Measurements from ENCODE around the gene RBM28.
A peak's percentile ranks its signal among the peaks of the same experiment; 100 is the strongest.

The RBM28 gene

GRCh38 chr7:128343554-128344430, at the start of gene RBM28:
RBM28 (minus strand) TSS chr7:128343908; CDS start chr7:128343793, 115 bp downstream.
- DNase-seq: peak; percentile 80

- DNase-seq: no peak
These were observed 49.0 kb upstream of the RBM28 start for GRCh38 chr7:128392446-128393327.

DNA sequence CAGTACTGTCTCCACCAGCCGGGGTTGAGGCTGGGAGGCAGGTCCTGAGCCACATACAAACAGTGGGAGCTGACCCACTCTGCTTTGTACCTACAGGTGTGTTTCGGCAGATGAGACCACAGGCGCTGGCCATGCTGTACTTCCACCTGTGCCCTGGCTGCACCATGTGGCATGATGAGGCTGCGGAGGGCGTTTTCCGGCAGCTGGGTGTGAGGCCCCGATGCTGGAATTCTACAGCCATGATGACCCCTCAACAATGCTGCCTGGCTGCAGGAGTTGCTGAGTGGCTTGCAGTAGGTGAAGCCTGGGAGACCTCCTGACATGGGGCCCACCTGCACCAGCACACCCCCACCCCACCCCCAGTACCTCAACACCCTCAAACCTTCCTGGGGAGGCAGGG, 48.1 kb upstream of the RBM28 start:
- DNase-seq: no peak

DNA sequence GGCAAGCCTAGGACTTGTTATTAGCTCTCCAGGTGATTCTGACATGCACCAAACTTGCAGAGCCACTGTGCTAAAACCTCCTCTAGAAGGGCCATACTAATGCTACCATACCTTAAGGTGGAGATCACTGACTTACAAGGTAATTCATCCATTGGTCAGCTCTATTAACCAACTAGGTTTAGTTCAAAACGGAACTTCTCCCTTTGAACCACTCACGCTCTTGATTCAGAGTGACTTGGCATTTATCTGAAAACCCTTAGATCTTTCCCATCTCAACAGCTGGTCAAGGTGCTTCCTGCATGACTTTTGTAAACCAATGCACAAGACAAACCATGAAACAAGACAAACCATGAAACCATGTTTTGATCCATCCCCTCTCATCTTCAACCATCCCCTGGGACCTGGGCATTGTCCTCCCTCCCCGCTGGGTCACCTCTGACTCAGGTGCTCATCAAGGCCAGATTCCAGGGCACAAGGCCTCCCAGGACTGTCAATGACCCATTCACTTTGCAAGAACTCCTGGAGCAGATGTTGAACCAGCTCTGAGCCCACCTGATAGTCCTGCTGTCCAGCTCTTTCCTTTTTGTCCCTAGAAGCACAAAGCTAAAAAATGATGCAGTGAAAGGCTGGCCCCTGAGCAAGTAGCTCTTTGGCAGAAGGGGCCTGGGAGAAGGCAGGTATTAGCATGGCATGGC, 47.3 kb upstream of the RBM28 start:
- DNase-seq: no peak

DNA sequence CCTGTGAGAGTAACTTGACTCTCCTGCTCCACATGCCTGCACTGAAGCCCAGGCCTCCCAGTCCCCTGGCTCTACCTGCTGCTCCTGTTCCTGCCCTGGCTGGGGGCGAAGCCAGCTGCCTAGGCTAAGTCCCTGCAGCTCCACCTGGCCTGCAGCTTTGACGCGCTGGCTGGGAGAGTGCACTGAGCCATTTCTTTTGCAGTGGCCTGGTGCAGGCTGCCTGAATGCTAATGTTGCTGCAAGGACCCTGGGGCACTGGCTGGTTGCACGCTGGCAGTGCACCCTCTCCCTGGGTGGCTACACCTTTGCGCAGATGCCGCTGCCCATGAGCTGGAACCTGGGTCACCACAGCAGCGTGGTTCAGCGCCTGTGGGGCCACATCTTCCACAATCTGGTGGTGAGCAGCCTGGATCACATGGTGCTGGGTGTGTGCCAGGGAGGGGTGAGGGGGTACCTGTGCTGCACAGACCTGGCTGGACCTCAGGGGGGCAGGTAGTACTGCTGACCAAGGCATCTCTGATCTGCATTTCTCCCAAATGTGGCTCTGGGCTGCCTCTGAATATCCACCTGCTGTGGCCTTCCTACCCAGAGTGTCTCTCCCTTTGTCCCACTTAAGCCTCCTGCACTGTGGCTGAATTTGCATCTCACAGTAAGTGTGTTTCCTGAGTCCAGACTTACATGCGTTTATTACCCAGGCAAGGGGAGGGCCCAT, 46.1 kb upstream of the RBM28 start:
- no peak for DNase-seq

DNA sequence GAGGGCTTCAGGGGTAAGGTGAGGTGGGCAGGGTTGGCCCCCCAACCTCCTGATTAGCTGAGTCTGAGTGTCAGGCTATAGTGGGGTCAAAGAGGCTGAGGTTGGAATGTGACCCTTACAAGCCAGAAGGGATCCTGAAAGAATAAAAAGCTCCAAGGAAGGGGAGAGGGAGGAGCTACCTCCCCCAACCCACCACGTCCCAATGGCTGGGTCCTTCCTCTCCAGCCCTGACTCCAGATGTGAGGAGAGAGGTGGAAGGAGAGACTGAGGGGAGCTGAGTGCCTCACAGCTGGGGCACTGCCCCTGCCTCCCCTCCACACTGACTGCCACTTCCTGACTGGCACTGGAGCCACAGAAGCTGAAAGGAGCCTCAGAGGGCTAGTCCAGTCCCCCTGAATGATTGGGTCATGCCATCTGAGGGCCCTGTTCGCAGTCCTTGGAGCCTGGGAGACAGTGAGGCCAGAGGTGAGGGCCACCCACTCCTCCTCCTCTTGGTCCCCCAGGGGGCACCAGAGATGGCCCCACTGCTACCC, 45.4 kb upstream of the RBM28 start:
- DNase-seq: no peak

- no peak for DNase-seq
These were observed 44.4 kb upstream of the RBM28 start for GRCh38 chr7:128388145-128388485.

GRCh38 chr7:128387216-128388144, 43.8 kb upstream of the RBM28 start:
- DNase-seq: peak; percentile 66

- DNase-seq: no peak
These were observed 42.5 kb upstream of the RBM28 start for GRCh38 chr7:128385988-128386925.

DNA sequence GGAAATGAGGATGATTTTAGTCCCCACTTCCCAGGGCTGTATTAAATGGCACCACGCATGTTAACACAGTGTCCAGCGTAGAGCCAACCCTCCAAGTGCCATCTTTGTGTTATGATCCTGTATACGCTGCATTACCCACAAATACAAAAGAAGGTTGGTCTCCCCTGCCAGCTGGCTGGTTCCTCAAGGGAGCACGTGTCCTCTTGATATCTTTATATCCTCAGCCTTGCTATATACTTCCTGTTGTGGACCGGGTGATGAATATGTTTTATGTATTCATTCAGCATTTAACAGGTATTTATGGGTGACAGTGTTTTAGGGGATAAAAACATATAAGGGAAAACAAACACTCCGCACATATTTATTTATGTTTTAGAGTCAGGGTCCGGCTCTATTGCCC, 41.0 kb upstream of the RBM28 start:
- DNase-seq: no peak

DNA sequence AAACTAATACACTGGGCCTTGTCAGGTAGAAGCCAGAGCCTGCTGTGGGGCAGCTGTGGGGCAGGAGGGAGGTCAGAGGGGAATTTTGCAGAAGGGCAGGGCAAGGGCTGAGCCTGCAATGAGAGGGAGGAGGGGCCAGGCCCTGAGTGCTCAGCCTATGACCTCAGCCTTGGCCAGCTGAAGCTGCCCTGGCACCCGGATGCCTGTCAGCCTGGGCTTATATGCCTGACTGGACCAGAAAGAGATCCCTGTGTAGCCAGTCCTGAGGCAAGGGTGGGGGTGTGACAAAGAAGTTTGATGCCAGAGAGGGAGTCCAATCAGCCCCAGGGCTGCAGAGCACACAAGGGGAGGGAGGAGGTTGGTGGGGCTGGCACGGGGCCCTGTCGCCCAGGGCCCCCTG, 40.1 kb upstream of the RBM28 start:
- no peak for DNase-seq

DNA sequence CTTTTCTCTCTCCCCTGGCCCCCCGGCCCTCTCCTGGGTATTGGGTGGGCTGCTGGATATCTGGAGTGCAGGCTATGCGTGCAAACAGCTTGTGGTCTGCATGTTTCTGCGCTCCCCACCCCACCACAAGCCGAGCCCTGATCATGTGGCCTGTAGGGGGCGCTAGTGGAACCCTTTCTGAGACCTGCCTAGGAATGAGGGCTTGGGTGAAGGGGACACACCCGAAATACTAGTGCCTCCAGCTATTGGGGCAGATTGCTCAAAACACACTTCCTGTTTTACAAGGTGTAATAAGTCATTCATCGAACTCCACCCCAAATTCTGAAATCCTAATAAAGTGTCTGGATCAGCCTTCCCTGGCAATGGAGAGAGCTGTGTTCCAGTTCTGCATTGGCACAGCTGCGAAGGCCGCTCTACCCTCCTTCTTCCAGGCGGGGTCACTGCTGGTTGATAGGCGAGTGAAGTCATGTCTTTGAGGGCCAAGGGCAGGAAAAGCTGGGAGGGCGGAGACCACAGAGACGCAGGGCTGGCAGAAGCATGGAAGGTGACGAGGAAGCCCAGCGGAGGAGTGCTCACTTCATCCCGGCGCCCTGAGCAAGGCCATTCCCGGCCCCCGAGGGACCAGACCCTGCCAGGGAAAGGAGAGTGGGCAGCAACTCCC, 37.6 kb upstream of the RBM28 start:
- no peak for DNase-seq

DNA sequence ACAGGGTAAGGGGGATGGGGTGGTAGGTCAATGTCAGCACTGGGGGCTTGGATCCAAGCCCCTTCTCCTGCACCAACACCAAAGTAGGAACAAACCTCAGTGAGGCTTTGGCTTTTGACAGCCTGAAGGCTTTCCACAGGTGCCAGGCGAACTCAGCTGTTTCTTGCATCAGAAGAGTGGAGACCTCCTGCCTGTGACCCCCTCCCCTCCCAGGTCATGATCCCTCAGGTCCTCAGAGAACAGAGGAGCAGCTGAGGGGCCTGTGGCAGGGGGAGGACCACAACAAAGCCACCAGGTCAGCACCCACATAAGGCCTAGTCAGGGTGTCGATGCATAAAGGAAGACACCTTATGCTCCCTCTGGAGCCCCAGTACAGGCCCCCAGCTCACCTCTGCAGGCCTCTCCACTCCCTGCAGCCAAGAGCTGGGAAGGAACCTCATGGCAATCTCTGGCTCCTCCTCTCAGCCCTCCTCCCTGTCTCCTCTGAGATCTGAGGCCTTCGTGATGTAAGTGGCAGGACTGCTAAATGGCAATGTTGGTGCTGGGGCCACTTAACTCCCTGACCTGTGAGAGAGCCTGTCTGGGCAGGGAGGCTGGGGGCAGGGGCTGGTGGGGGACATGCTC, 36.9 kb upstream of the RBM28 start:
- no peak for DNase-seq

GRCh38 chr7:128379900-128380479, 36.3 kb upstream of the RBM28 start:
- no peak for DNase-seq

- DNase-seq: no peak
These were observed 34.9 kb upstream of the RBM28 start for GRCh38 chr7:128378637-128379036.

- DNase-seq: no peak
These were observed 32.4 kb upstream of the RBM28 start for GRCh38 chr7:128376077-128376476.

DNA sequence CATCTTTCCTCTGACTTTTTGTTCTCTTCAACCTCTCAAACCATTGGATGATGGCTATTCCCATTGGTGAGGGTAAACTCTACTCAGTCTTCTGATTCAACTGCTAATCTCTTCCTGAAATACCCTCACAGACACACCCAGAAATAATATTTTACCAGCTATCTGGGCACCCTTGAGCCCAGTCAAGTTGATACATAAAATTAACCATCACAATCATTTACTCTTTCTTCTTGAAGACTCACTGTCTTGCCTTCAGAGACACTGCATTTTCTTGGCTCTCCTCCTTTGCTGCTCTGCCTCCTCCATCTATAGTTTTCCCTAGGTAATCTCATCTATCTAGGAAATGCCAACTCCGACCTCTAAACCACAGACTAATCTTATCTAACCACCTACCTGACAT, 30.3 kb upstream of the RBM28 start:
- no peak for DNase-seq

- no peak for DNase-seq
These were observed 29.9 kb upstream of the RBM28 start for GRCh38 chr7:128373606-128374005.

DNA sequence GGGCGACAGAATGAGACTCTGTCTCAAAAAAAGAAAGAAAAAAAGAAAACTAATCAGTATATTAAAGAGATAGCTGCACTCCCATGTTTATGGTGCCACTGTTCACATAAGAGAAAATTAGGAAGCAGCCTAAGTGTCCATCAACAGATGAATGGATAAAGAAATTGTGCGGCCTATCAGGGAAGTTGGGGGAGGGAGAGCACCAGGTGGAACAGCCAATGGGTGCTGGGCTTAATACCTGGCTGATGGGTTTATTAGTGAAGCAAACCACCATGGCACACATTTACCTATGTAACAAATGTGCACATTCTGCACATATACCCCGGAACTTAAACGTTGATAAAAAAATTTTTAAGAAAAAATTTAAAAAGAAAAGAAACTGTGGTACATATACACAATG, 26.8 kb upstream of the RBM28 start:
- no peak for DNase-seq
